ENCODE data around the gene ABCB6.
"Not testable (repeated sequence)": the region's sequence is repeated elsewhere in the genome, so short reads cannot be mapped to it uniquely, and the experiment has no call there.

DNA sequence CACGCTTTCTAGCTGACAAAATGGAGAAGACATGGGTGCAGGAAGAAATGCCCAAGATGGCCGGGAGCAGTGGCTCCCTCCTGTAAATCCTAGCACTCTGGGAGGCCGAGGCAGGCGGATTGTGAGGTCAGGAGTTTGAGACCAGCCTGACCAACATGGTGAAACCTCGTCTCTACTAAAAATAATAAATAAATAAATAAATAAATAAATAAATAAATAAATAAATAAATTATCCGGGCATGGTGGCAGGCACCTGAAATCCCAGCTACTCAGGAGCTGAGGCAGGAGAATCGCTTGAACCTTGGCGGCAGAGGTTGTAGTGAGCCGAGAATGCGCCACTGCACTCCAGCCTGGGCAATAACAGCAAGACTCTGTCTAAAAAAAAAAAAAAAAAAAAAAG lies 40.2 kb upstream of the ABCB6 start:
- TF ChIP-seq, protein P1, sequence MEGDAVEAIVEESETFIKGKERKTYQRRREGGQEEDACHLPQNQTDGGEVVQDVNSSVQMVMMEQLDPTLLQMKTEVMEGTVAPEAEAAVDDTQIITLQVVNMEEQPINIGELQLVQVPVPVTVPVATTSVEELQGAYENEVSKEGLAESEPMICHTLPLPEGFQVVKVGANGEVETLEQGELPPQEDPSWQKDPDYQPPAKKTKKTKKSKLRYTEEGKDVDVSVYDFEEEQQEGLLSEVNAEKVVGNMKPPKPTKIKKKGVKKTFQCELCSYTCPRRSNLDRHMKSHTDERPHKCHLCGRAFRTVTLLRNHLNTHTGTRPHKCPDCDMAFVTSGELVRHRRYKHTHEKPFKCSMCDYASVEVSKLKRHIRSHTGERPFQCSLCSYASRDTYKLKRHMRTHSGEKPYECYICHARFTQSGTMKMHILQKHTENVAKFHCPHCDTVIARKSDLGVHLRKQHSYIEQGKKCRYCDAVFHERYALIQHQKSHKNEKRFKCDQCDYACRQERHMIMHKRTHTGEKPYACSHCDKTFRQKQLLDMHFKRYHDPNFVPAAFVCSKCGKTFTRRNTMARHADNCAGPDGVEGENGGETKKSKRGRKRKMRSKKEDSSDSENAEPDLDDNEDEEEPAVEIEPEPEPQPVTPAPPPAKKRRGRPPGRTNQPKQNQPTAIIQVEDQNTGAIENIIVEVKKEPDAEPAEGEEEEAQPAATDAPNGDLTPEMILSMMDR (IDR thresholded peaks at IDR 0.05): not testable (repeated sequence)
- not testable (repeated sequence) for TF ChIP-seq POLR2A (IDR thresholded peaks at IDR 0.05)

All from tibial nerve (tissue), 3 donors.